Spinal cord (tissue), 10 donors: ENCODE data around the gene MRPL53. TPM values are rescaled to one million over a fixed set of nuclear protein-coding genes. Genes with fewer than 3 reads are reported as not detected.

Source experiments
- DNase-seq, 6 donors: peaks; one replicate each; pipeline versions ENCODE4 v3.0.0 to v3.0.0-alpha.2; 2013 to 2015; ENCODE audit warnings: low spot score in 6 of 6, low read depth in 4 of 6
- H3K27ac ChIP-seq: one replicate; pipeline ENCODE4 v1.5.1; 2013; ENCODE audit warnings: low read depth, low read length, control low read depth
- H3K27me3 ChIP-seq: one replicate; pipeline ENCODE4 v1.6.1; 2013; ENCODE audit warnings: low read length; ENCODE audit not compliant: control insufficient read depth, insufficient read depth
- H3K36me3 ChIP-seq: one replicate; pipeline ENCODE4 v1.6.1; 2013; ENCODE audit warnings: low read length; ENCODE audit not compliant: control insufficient read depth, insufficient read depth
- H3K4me1 ChIP-seq: one replicate; pipeline ENCODE4 v1.6.1; 2013; ENCODE audit warnings: low read length; ENCODE audit not compliant: control insufficient read depth, insufficient read depth
- H3K4me3 ChIP-seq: one replicate; pipeline ENCODE4 v1.5.1; 2013; ENCODE audit warnings: low read depth, low read length, control low read depth
- H3K9me3 ChIP-seq: one replicate; pipeline ENCODE4 v1.6.1; 2013; ENCODE audit warnings: low read length; ENCODE audit not compliant: control insufficient read depth, insufficient read depth
- WGBS: methylation state at CpG from one replicate; pipeline ENCODE4 v1.1.5; 2013; ENCODE audit warnings: missing lambda C conversion rate; ENCODE audit not compliant: insufficient coverage; 5-methylcytosine and 5-hydroxymethylcytosine counted together
- polyA plus RNA-seq, 2 donors: library from polyadenylated mRNA; unstranded; fragments of 120-200 nt; gene quantifications; one replicate each; pipeline ENCODE4 v1.2.1, GENCODE V29; 2013; ENCODE audit not compliant: insufficient read length in 2 of 2
- total RNA-seq, 2 donors: library from RNA; depleted of rRNA in 1 of 2; stranded (reverse); fragments of 120-200 nt in 1 of 2; fragments of >200 nt in 1 of 2; gene quantifications; one replicate each; pipeline versions ENCODE4 v1.2.3 to v1.2.4, GENCODE V29; 2013 to 2014
- donor health status: healthy.

The MRPL53 gene
- total and polyA plus RNA-seq, 4 donors: 12.7 to 80.6 (median 54.5) TPM

DNA sequence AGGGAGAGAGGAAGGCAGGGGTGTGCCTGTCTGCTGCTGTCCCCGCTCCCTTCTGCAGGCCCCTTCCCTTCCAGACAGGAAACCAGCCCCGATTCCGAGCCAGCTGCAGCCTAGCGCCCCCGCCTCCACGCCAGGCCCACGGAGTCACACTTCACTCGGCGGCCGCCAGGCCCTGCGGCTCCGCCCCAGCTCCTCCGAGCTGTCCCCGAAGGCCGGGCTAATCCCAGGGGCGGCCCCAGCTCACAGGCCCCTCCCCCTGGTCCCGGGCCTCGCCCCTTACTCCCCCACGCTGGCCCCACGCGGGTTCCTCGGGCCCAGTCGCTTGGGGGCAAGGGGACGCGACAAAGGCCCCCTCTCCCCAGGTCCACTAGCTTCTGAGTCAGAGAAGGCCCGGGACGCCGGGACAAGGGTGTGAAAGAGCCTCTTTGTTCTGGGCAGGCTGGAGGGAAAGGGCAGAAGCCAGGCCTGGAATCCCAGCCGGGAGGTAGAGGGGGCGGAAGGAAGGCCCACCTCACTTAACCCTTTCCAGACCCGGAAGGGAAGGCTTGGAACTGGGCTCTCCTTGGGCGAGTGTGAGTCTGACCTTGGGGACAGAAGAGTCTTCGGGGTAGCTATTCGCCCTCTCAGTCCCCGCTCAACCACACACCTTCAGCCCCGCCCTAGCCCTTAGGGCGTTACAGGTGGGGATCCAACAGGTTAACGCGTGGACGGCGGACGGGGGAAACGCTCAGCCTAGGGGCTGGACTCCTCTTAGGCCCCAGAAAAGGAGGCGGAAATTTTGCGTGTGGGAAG, 31.9 kb downstream of the MRPL53 start:
- peak overlapping the region; percentile 63 for H3K4me3 ChIP-seq
- 6% methylated on average over 32 of the region's 45 CpGs for WGBS
- H3K4me1 ChIP-seq: peaks cover 54% of the 10 kb centered on the region
- peak overlapping the region; percentile 98 for H3K27ac ChIP-seq
- peak in 3 of 6 donors; percentile 64 to 93 (median 75) for DNase-seq
- H3K36me3 ChIP-seq: peaks cover 7% of the 10 kb centered on the region
- H3K27me3 ChIP-seq: peaks cover 48% of the 10 kb centered on the region
- H3K9me3 ChIP-seq: no peaks in the 10 kb centered on the region

DNA sequence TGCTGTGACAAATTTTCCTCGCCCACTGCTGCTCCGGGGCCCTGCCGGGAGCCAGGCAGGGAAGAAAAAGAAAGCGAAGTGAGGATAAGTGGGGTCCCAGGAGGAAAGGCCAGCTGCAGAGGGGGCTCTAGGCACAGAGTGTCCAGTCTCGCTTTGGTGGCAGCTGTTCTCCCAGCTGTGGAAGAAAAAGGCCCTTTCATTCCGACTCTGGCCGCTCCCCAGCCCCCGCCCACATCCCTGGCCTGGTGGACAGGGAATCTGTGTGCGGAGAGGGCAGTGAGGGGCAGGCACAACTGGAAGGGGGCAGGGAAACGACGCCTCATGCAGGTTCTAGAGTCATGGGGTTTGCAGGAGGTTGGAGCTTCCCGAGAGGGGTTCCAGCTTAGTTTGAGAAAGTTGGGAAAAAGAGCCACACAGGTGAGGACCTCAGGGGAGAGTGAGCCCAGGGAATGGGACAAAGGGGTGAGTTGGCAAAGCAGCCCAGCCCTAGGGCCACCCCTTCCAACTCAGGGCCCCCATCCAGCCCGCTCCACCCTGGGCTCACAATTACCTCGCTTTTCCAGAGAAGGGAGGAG, 32.6 kb downstream of the MRPL53 start:
- H3K9me3 ChIP-seq: no peaks in the 10 kb centered on the region
- peak in 4 of 6 donors; percentile 54 to 88 (median 62) for DNase-seq
- H3K4me1 ChIP-seq: peaks cover 54% of the 10 kb centered on the region
- 18% methylated on average over 12 of the region's 14 CpGs for WGBS
- H3K36me3 ChIP-seq: peaks cover 7% of the 10 kb centered on the region
- peak overlapping the region; percentile 98 for H3K27ac ChIP-seq
- peaks cover 48% of the 10 kb centered on the region for H3K27me3 ChIP-seq
- peak overlapping the region; percentile 63 for H3K4me3 ChIP-seq

DNA sequence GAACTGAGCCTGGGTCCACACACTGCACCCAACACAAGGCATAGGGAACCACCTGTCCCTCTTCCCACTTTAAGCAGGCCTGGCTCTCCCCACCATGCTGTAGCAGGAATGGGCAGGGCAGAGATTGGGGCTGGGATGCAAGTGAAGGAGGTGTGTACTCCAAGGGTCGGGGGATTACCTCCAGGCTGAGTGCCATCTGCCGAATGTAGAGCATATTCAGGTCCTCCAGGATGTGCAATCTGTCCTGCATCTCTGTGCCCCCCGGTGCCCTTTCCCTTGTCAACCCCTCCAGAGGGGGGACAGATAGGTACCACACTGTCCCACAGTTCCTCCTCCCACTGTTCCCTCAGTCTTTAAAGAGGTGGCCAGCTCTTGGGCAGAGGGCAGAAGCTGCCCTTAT, 33.1 kb downstream of the MRPL53 start:
- WGBS: 40% methylated on average over 3 of the region's 3 CpGs

DNA sequence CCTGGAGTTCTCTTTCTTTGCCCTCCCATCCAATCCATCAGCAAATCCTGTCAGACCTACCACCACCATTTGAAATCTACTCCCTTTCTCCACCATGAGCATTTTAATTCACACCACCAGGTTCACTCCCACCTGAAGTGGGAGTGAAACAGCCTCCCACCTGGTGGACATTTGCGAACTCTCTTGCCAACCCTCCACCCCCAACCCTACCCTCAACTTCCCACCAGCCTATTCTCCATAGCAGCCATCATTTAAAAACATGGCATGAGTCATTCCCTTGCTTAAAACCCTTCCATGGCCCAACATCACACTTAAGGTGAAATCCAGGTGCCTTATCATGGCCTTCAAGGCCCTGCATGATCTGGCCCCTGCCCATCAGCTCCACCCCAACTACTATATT, 34.2 kb downstream of the MRPL53 start:
- Histone ChIP-seq H3K27me3 (peaks cover 43% of the 10 kb centered on the region), H3K4me1 (peaks cover 54% of the 10 kb centered on the region), H3K4me3 (peak overlapping the region; percentile 63), H3K36me3 (peaks cover 7% of the 10 kb centered on the region), H3K27ac (peak overlapping the region; percentile 98), H3K9me3 (no peaks in the 10 kb centered on the region)
- no peak for DNase-seq
- 92% methylated on average over 1 of the region's 1 CpG for WGBS

More for the DNA sequence above, 33.1 kb downstream of the MRPL53 start:
- H3K27ac ChIP-seq: peak overlapping the region; percentile 98
- peaks cover 7% of the 10 kb centered on the region for H3K36me3 ChIP-seq
- no peaks in the 10 kb centered on the region for H3K9me3 ChIP-seq
- H3K4me3 ChIP-seq: peak overlapping the region; percentile 63
- H3K27me3 ChIP-seq: peaks cover 45% of the 10 kb centered on the region
- H3K4me1 ChIP-seq: peaks cover 54% of the 10 kb centered on the region
- DNase-seq: no peak

DNA sequence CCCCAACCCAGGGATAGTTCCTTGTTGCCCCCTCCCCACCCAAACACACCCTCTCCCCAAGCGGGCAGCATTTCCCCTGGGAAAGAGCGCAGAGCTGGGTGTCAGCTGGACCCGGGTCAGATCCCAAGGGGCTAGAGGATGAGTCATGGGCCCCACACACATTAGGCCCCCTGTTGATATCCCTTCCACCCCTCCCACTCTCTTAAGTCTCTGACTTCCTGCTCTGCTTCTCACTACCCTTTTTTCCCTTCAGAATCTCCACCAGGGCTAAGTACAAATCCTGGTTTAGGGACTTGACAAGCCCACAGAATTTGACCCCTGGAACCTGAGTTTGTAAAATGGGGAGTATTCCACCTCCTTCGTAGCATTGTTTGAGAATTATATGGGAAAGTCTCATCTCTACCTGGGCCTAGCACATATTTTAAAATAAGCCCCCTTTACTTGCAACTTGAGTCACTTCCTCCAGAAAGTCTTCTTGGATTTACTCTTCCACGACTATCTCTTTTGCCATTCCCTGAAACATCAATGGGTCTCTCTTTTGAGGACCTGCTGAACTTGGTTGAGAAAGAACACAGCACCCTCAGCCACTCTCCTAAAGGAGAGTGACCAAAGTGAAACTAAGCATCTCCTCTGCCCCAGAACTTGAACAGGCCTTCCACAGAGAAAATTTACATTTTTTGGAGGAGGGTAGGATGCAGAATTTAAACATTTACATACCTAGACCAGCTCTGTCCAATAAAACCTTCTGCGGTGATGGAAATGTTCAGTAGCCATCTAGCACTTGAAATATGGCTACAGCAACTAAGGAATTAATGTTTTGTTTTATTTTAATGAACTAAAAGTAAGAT, 35.4 kb downstream of the MRPL53 start:
- peaks cover 33% of the 10 kb centered on the region for H3K27me3 ChIP-seq
- peak overlapping the region; percentile 63 for H3K4me3 ChIP-seq
- no peak for DNase-seq
- H3K4me1 ChIP-seq: peaks cover 51% of the 10 kb centered on the region
- no peaks in the 10 kb centered on the region for H3K9me3 ChIP-seq
- peaks cover 14% of the 10 kb centered on the region for H3K36me3 ChIP-seq
- peak overlapping the region; percentile 10 for H3K27ac ChIP-seq
- 43% methylated on average over 3 of the region's 6 CpGs for WGBS

DNA sequence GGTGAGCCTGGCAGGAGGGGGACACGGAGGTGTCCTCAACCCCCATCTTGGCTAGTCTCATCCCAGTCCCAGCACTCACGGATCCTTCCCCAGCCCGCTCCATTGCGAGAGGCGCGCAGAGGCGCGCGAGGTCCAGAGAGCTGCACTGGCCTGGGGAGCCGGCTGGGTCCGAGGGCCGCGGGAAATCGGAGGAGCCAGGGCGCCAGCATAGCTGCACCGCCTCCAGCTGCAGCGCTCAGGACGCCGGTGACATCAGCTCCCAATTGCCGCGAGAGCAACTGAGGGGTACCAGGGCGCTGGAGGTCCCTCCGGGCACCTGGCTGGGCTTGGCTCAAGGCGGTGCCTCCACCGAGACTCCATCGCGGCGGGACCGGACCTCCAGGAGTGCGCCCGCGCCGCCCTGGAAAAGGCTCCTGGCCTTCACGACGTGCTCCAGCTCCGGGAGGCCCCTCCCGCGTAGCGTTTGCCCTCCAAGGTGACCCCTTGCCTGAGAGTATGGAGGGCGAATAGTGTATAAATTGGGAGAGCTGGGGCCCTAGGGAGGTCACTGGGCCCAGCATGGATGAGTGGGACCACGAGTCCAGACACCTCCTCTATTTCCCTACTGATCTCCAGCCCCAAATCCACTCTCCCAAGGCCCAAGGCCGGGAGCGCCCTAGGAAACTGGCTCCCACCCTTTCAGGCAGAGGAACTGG, 36.2 kb downstream of the MRPL53 start:
- no peak for DNase-seq
- Histone ChIP-seq H3K36me3 (peaks cover 18% of the 10 kb centered on the region), H3K27ac (peak overlapping the region; percentile 10), H3K9me3 (no peaks in the 10 kb centered on the region), H3K4me1 (peaks cover 44% of the 10 kb centered on the region), H3K27me3 (peaks cover 25% of the 10 kb centered on the region), H3K4me3 (peak overlapping the region; percentile 63)
- WGBS: 39% methylated on average over 33 of the region's 43 CpGs

DNA sequence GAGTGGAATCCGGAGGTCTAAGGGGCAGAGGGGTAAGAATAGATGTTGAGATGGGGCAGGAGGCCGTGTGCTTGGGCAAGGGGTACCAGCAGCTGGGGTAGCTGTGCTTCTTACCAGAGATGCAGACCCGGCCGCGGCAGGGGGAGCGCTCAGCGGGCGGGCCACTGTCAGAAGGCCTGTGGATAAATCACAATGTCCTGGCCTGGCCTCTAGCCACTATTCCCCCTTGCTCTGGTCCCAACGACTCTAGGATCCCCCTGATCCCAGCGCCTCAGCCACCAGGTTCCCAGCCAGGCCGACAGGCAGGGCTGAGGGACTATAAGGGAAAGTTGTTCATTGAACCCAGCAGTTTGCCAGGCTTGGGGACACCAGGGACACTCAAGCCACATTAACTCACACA, 42.0 kb downstream of the MRPL53 start:
- Histone ChIP-seq H3K4me3 (no peak overlapping the region), H3K27ac (no peak overlapping the region), H3K9me3 (no peaks in the 10 kb centered on the region), H3K27me3 (no peaks in the 10 kb centered on the region), H3K36me3 (peaks cover 57% of the 10 kb centered on the region), H3K4me1 (peaks cover 4% of the 10 kb centered on the region)
- 79% methylated on average over 11 of the region's 11 CpGs for WGBS
- no peak for DNase-seq

DNA sequence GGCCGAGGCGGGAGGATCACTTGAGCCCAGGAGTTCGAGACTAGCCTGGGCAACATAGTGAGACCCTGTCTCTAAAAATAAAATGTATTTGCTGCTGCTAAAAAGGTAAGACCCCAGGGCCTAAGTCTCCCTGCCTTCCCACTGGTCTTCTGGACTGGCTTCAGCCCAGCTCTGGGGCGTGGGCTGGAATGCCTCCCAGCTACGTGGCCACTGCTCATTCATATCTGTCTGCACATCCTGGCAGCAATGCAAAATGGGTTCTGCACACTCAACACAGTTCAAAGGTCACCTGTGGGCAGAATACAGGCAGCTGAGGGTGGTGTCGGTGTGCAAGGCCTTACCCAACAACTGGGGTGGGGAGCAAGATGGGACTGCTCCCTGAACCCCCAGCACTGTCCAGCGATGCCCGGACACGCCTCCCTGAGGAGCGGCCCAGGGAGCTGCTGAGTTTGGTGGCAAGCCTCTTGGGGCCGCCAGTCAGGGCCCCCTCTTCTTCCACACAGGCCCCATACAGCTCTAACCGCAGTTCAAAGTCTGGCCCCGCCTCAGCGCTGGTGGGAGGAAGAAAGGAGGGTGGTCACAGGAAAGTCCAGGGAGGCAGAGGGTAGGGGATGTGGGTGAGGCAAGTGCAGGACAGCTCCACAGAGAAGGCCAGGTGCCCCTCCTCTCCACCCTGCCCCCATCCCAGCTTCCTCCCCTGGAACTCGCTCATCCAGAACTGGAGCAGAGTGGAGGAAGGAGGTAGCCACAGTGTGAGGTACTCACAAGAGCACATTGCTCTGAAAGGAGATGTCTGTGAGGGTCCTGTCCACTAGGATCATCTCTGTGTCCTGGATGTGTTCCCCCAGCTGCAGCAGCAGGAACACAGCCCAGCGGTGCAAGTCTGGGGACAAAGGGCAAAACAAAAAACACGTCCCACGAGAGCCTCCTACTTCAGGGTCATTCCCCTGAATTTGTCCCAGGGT, 42.7 kb downstream of the MRPL53 start:
- Histone ChIP-seq H3K9me3 (no peaks in the 10 kb centered on the region), H3K27me3 (no peaks in the 10 kb centered on the region), H3K4me3 (no peak overlapping the region), H3K27ac (no peak overlapping the region), H3K4me1 (peaks cover 4% of the 10 kb centered on the region), H3K36me3 (peaks cover 64% of the 10 kb centered on the region)
- WGBS: 92% methylated on average over 12 of the region's 18 CpGs
- no peak for DNase-seq
